Right cardiac atrium (tissue), 5 donors: ENCODE measurements around the gene SLAMF7. TPM values are rescaled to one million over a fixed set of nuclear protein-coding genes. Genes with fewer than 3 reads are reported as not detected.
"Not testable (repeated sequence)": the region's sequence is repeated elsewhere in the genome, so short reads cannot be mapped to it uniquely, and the experiment has no call there.

Experiments
- ATAC-seq, 2 donors: fragments of 200-7000 bp; cut with Tn5 transposase; one replicate each; pipeline versions ENCODE4 v1.8.0 to v1.9.1; 2020; ENCODE audit warnings: moderate library complexity in 2 of 2, mild to moderate bottlenecking in 1 of 2
- DNase-seq, 3 donors: peaks; one replicate each; pipeline ENCODE4 v3.0.0-alpha.2; 2020
- H3K27ac ChIP-seq: one replicate; pipeline ENCODE4 v1.5.1; 2013; ENCODE audit warnings: mild to moderate bottlenecking, low read length, control low read depth, moderate library complexity
- H3K27me3 ChIP-seq: one replicate; pipeline ENCODE4 v1.6.1; 2013; ENCODE audit not compliant: control insufficient read depth, insufficient read depth
- H3K4me1 ChIP-seq: one replicate; pipeline ENCODE4 v1.6.1; 2013; ENCODE audit warnings: low read length; ENCODE audit not compliant: control insufficient read depth, insufficient read depth
- H3K4me3 ChIP-seq: one replicate; pipeline ENCODE4 v1.5.1; 2013; ENCODE audit warnings: low read length, control low read depth
- H3K9me3 ChIP-seq: one replicate; pipeline ENCODE4 v1.6.1; 2013; ENCODE audit warnings: low read length; ENCODE audit not compliant: control insufficient read depth
- WGBS: extraction: QIAGEN DNeasy Blood & Tissue Kit; methylation state at CpG from one replicate; pipeline ENCODE4 v1.1.7; 2013; 5-methylcytosine and 5-hydroxymethylcytosine counted together
- intact Hi-C, 4 donors: fragments of 100-400 bp; cut with DNase I; formaldehyde crosslinking; loops; one replicate each; pipeline versions ENCODE4 v1.11.0 to v1.14.0; 2022 to 2023
- long read RNA-seq, 4 donors: library from polyadenylated mRNA; unstranded; transcript quantifications; one replicate each; pipeline ENCODE4 v2.0.0, GENCODE V29; 2020 to 2021
- polyA plus RNA-seq: library from polyadenylated mRNA; stranded (reverse); fragments of 200-250 nt; gene quantifications from one replicate; pipeline ENCODE4 v1.2.3, GENCODE V29; 2013
- total RNA-seq, 4 donors: library from RNA; stranded (reverse); fragmentation: NEBNext Ultra II Directional; extraction: Animal tissue kit (Norgen Biotek cat#: 25700); gene quantifications; one replicate each; pipeline ENCODE4 v1.2.1, GENCODE V29; 2021
- donor health status: healthy with polysubstance abuse.
- donor health status: DM: no; HTN: yes; CAD: no.
- donor health status: DM: no; HTN: no; CAD: no.
- donor health status: DM: no; HTN: yes; CAD: no; lungs with severe emphysema.
- donor health status: DM: yes; HTN: yes; CAD: no.

SLAMF7 gene, protein sequence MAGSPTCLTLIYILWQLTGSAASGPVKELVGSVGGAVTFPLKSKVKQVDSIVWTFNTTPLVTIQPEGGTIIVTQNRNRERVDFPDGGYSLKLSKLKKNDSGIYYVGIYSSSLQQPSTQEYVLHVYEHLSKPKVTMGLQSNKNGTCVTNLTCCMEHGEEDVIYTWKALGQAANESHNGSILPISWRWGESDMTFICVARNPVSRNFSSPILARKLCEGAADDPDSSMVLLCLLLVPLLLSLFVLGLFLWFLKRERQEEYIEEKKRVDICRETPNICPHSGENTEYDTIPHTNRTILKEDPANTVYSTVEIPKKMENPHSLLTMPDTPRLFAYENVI
- 1 to 10 TPM in 1 of 4 donors, under 1 TPM in 3; 0.31 to 1.3 (median 0.46) TPM for total RNA-seq
- 0.07 TPM for polyA plus RNA-seq
- long read RNA-seq, donor 1, result 0 reads
- long read RNA-seq, donor 2, partial matches to known transcripts, result 0 of 1 reads
- long read RNA-seq, donor 2, other reads (novel, unspliced or antisense), result 0 of 1 reads
- long read RNA-seq, donor 3, result 0 reads
- long read RNA-seq, donor 4, partial matches to known transcripts, result 1 of 1 reads
- long read RNA-seq, donor 4, other reads (novel, unspliced or antisense), result 0 of 1 reads

GRCh38 chr1:160739098-160739511 is at the start of gene SLAMF7:
SLAMF7 (plus strand) TSS chr1:160739247; CDS start chr1:160739302, 55 bp downstream.
- Histone ChIP-seq H3K4me3 (no peak within 1 kb of the TSS), H3K27me3 (no peaks in the 10 kb centered on the region), H3K4me1 (no peaks in the 10 kb centered on the region), H3K27ac (no peak within 1 kb of the TSS), H3K9me3 (peaks cover 1% of the 10 kb centered on the region)
- intact Hi-C loops, result no loop called here
- ATAC-seq, result peak in 1 of 2 donors; percentile 28
- WGBS, result 77% methylated on average over 5 of the region's 5 CpGs
- no peak for DNase-seq

DNA sequence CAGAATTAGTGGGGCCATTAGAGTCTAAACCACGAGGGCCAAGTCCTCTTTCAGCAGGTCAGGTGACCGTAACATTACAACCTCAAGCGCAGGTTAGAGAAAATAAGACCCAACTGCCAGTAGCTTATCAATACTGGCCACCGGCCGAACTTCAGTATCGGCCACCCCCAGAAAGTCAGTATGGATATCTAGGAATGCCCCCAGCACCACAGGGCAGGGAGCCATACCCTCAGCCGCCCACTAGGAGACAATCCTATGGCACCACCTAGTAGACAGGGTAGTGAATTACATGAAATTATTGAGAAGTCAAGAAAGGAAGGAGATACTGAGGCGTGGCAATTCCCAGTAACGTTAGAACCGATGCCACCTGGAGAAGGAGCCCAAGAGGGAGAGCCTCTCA is 46.7 kb upstream of the SLAMF7 start:
- H3K4me1 ChIP-seq, ATAC-seq, H3K4me3 ChIP-seq, H3K27me3 ChIP-seq, H3K9me3 ChIP-seq, intact Hi-C loops, H3K27ac ChIP-seq, DNase-seq: not testable (repeated sequence)
- 80% methylated on average over 10 of the region's 10 CpGs for WGBS

DNA sequence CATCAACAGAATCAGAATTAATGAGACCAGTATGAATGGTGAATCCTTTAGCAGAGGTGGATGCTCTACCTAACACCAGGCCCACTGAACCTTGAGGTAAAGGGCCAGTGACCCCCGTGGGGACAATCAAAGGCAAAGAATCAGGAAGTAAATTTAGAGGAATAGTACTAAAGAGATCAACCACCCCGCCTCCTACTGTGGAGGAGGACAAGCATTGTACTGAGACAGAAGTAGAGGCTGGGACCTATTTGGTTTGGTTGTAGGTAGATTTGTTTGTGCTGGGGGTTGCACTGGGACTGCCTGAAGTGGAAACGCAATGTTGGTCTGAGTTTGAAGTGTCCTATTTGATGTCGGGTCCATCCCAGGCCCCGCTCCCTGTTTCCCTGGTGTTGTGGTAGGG is 36.9 kb upstream of the SLAMF7 start:
- intact Hi-C loops, result no loop called here
- Histone ChIP-seq H3K9me3 (no peaks in the 10 kb centered on the region), H3K4me1 (no peaks in the 10 kb centered on the region), H3K4me3 (no peak overlapping the region), H3K27ac (no peak overlapping the region), H3K27me3 (no peaks in the 10 kb centered on the region)
- WGBS, result 83% methylated on average over 5 of the region's 5 CpGs
- DNase-seq, result no peak
- no peak for ATAC-seq

GRCh38 chr1:160704250-160704649 is 34.8 kb upstream of the SLAMF7 start:
- H3K4me1 ChIP-seq, result no peaks in the 10 kb centered on the region
- intact Hi-C loops, result no loop called here
- no peaks in the 10 kb centered on the region for H3K27me3 ChIP-seq
- 78% methylated on average over 4 of the region's 4 CpGs for WGBS
- no peak overlapping the region for H3K4me3 ChIP-seq
- ATAC-seq (peak; percentile 41 to 63), DNase-seq (no peak)
- no peak overlapping the region for H3K27ac ChIP-seq
- no peaks in the 10 kb centered on the region for H3K9me3 ChIP-seq

DNA sequence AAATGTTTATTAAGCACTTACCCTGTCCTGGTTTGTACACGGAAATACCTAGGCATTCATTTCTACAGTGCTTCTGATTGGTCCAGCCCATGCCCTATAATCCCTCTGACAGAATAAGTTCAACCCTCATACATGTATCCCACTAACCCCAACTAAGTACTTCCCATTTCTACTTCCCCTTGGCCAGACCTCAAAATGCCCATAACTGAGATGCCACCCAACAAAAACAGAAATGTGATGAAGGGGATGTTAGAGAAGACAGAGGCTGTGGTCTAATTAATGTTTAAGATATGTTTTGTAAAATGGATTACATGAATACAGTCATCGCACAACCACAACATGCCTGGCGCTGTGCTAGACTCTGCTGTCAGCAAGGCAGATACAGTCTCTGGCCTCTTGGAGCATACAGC is 33.8 kb upstream of the SLAMF7 start:
- ATAC-seq, result peak; percentile 35 to 62
- H3K4me3 ChIP-seq, H3K27me3 ChIP-seq, H3K4me1 ChIP-seq, H3K27ac ChIP-seq, DNase-seq, H3K9me3 ChIP-seq, intact Hi-C loops: not testable (repeated sequence)
- WGBS, result 74% methylated on average over 3 of the region's 3 CpGs

DNA sequence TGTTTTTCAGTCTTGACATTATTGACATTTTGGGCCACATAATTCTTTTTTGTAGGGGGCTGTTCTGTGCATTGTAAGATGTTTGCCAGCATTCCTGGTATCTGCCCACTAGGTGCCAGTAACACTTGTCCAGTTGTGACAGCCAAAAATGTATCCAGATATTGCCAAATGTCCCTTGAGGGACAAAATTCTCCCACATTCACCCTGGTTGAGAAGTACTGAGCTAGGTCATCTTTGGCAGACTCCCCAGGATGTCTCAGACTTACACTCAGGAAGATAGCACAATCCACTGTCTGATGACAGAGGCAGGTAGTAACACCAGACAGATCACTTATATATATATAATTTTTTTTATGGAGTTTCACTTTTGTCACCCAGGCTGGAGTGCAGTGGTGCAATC is 33.3 kb upstream of the SLAMF7 start:
- H3K4me1 ChIP-seq, result no peaks in the 10 kb centered on the region
- no peaks in the 10 kb centered on the region for H3K9me3 ChIP-seq
- H3K27me3 ChIP-seq, result no peaks in the 10 kb centered on the region
- no peak overlapping the region for H3K4me3 ChIP-seq
- intact Hi-C loops, result no loop called here
- no peak overlapping the region for H3K27ac ChIP-seq
- DNase-seq (no peak), ATAC-seq (no peak)

DNA sequence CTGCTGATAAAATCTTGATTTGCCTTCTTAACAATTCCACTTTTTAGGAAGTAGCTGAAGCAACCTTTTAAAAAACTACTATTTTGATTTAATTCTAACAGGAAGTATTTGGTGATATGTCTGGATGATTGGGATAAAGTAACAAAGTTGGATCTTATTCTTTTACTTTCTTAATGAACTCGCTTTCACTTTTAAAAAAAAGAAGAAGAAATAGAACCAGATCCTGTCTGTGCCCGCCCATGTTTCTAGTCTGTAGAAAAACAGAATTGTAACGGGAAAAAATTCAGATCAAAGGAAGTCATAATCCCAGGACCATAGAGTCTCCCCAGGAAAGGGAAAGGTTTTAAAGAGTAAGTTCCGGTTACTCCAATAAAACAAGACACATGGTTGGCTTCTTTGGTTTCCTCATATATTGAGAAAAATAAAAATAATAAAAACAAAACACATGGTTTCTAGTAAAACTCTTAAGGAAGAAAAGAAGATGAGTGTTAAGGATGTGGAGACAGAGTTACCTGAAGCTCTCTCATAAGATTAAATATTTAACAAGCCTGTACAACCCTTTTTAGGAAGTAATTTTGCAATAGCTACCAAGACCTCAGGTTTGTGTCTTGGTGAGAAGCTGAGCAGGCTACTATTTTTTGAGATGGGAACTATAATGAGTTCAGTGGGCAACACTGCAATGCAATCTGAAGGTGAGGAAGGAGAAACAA is 32.4 kb upstream of the SLAMF7 start:
- no peaks in the 10 kb centered on the region for H3K4me1 ChIP-seq
- no peak for ATAC-seq
- DNase-seq, result no peak
- intact Hi-C loops, result no loop called here
- H3K27me3 ChIP-seq, result no peaks in the 10 kb centered on the region
- no peaks in the 10 kb centered on the region for H3K9me3 ChIP-seq
- no peak overlapping the region for H3K4me3 ChIP-seq
- 40% methylated on average over 4 of the region's 4 CpGs for WGBS
- no peak overlapping the region for H3K27ac ChIP-seq

- Histone ChIP-seq H3K27ac (no peak overlapping the region), H3K4me3 (no peak overlapping the region), H3K27me3 (no peaks in the 10 kb centered on the region), H3K4me1 (no peaks in the 10 kb centered on the region), H3K9me3 (no peaks in the 10 kb centered on the region)
- 74% methylated on average over 8 of the region's 8 CpGs for WGBS
- DNase-seq, result no peak
- intact Hi-C loops, result no loop called here
- no peak for ATAC-seq
Measured at GRCh38 chr1:160707236-160708064, 31.6 kb upstream of the SLAMF7 start.

DNA sequence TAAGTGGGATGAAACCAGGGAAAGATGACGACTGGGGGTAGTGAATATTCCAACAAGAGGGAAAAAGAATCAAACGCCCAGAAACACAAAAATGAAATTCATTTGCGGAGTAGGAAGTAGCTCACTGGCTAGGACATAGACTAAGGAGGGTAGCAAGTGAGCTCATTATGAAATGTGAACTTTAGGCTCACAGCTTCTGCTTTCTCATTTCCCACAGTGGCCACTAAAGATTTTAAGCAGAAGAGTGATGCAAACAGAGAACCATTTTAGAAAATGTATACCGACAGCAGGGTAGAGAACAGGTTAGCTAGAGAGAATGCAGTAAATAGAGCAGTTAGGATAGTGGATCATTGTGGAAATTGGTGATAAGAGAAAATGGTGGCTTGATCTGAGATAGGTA is 30.9 kb upstream of the SLAMF7 start:
- H3K27ac ChIP-seq, result no peak overlapping the region
- DNase-seq, result no peak
- no peaks in the 10 kb centered on the region for H3K4me1 ChIP-seq
- H3K27me3 ChIP-seq, result no peaks in the 10 kb centered on the region
- intact Hi-C loops, result no loop called here
- H3K4me3 ChIP-seq, result no peak overlapping the region
- ATAC-seq, result peak in 1 of 2 donors; percentile 40
- H3K9me3 ChIP-seq, result no peaks in the 10 kb centered on the region
- WGBS, result 82% methylated on average over 4 of the region's 4 CpGs

- 84% methylated on average over 4 of the region's 4 CpGs for WGBS
- H3K9me3 ChIP-seq, result no peaks in the 10 kb centered on the region
- intact Hi-C loops, result no loop called here
- DNase-seq, result no peak
- H3K4me1 ChIP-seq, result no peaks in the 10 kb centered on the region
- no peak overlapping the region for H3K4me3 ChIP-seq
- H3K27me3 ChIP-seq, result no peaks in the 10 kb centered on the region
- ATAC-seq, result no peak
- H3K27ac ChIP-seq, result no peak overlapping the region
Measured at GRCh38 chr1:160708801-160709200, 30.2 kb upstream of the SLAMF7 start.
